Calu3 (cell line): ENCODE data around the gene DOCK9. TPM values are rescaled to one million over a fixed set of nuclear protein-coding genes. Genes with fewer than 3 reads are reported as not detected.
A peak's percentile ranks its signal among the peaks of the same experiment; 100 is the strongest.

ENCODE experiments used
- BruUV-seq: library from RNA; stranded (reverse); fragments of 400-500 nt; replicated peaks from 2 replicates; lab custom pipeline; 2021; lab: Mats Ljungman, UMichigan
- CTCF ChIA-PET: fragments of 300-600 bp; sonication (Branson Sonifier 250); formaldehyde crosslinking; loops from one replicate; lab custom pipeline; 2022; ENCODE audit warnings: antibody characterized with exemption; lab: Charles Lee
- DNase-seq: peaks from one replicate; pipeline ENCODE4 v3.0.0; 2022
- H3K27ac Mint-ChIP-seq: one replicate; pipeline ENCODE4 v1.8.0; 2022; ENCODE audit warnings: mixed read lengths; ENCODE audit not compliant: unreplicated experiment
- H3K27me3 Mint-ChIP-seq: one replicate; pipeline ENCODE4 v1.8.0; 2022; ENCODE audit warnings: mixed read lengths; ENCODE audit not compliant: unreplicated experiment
- H3K36me3 Mint-ChIP-seq: one replicate; pipeline ENCODE4 v1.8.0; 2022; ENCODE audit warnings: mild to moderate bottlenecking, moderate library complexity, mixed read lengths; ENCODE audit not compliant: insufficient read depth, unreplicated experiment
- H3K4me1 Mint-ChIP-seq: one replicate; pipeline ENCODE4 v1.8.0; 2022; ENCODE audit warnings: mild to moderate bottlenecking, low read depth, mixed read lengths; ENCODE audit not compliant: unreplicated experiment
- H3K4me3 Mint-ChIP-seq: one replicate; pipeline ENCODE4 v1.8.0; 2022; ENCODE audit warnings: mild to moderate bottlenecking, low read depth, moderate library complexity, mixed read lengths; ENCODE audit not compliant: unreplicated experiment
- H3K9me3 Mint-ChIP-seq: one replicate; pipeline ENCODE4 v1.8.0; 2022; ENCODE audit warnings: low read depth, mixed read lengths; ENCODE audit not compliant: unreplicated experiment
- intact Hi-C: fragments of 100-400 bp; cut with micrococcal nuclease; formaldehyde crosslinking; loops from one replicate; pipeline ENCODE4 v1.10.0; 2022; ENCODE audit not compliant: unreplicated experiment
- total RNA-seq: library from RNA; stranded (reverse); gene quantifications from 2 replicates; pipeline ENCODE4 v1.2.3, GENCODE V29; 2022
- TF ChIP-seq, protein P1 (sequence below): fragments of 200-600 bp; IDR thresholded peaks from one replicate; pipeline ENCODE4 v1.8.0; 2022; ENCODE audit warnings: antibody characterized with exemption; ENCODE audit not compliant: unreplicated experiment

Gene DOCK9
- total RNA-seq, 1 experiment from 2014 or later = 26.2 TPM

DNA sequence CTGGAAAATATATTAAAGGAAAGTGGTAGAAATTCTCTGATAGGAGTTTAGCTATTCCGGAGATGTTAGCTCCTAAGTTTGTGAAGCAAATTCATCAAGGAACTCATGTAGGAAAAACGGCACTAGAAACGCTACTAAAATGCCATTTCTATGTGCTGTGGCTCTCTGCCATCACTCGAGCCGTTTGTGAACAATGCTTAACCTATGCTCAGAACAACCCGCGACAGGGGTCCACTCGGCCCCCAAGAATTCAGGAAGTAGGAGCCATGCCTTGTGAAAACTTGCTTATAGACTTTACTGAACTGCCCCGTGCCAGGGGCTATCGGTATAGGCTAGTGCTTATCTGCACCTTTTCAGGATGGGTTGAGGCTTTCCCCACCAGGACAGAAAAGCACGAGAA, 211.2 kb downstream of the DOCK9 start:
- Mint-ChIP-seq H3K4me1 (no peaks in the 10 kb centered on the region), H3K36me3 (no peaks in the 10 kb centered on the region), H3K27ac (no peak overlapping the region), H3K9me3 (no peaks in the 10 kb centered on the region), H3K4me3 (no peak overlapping the region), H3K27me3 (no peaks in the 10 kb centered on the region)
- intact Hi-C loops = no loop called here
- TF ChIP-seq, protein P1, sequence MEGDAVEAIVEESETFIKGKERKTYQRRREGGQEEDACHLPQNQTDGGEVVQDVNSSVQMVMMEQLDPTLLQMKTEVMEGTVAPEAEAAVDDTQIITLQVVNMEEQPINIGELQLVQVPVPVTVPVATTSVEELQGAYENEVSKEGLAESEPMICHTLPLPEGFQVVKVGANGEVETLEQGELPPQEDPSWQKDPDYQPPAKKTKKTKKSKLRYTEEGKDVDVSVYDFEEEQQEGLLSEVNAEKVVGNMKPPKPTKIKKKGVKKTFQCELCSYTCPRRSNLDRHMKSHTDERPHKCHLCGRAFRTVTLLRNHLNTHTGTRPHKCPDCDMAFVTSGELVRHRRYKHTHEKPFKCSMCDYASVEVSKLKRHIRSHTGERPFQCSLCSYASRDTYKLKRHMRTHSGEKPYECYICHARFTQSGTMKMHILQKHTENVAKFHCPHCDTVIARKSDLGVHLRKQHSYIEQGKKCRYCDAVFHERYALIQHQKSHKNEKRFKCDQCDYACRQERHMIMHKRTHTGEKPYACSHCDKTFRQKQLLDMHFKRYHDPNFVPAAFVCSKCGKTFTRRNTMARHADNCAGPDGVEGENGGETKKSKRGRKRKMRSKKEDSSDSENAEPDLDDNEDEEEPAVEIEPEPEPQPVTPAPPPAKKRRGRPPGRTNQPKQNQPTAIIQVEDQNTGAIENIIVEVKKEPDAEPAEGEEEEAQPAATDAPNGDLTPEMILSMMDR = no peak
- no TSS peak for BruUV-seq
- no peak for DNase-seq
- CTCF ChIA-PET = no interaction called here

DNA sequence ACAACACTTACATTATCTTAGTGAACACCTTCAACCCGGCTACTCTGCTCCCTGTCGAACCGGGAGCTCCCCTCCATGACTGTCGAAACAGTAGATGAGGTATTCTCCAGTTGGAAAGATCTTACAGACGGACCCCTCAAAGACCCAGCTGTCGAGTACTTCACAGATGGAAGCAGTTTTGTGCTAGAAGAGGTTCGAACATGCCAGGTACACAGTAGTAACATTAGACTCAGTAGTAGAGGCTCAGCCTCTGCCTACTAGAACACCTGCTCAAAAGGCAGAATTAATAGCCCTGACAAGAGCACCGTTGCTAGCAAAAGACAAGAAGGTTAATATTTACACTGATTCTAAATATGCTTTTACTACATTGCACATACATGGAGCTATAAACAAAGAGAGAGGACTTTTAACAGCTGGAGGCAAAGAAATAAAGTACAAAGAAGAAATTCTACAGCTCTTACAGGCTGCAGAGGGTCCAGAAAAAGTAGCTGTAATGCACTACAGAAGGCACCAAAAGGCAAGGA, 211.8 kb downstream of the DOCK9 start:
- Mint-ChIP-seq H3K4me1 (peaks cover 6% of the 10 kb centered on the region), H3K4me3 (no peak overlapping the region), H3K27me3 (no peaks in the 10 kb centered on the region), H3K36me3 (no peaks in the 10 kb centered on the region), H3K9me3 (no peaks in the 10 kb centered on the region), H3K27ac (no peak overlapping the region)
- CTCF ChIA-PET = no interaction called here
- DNase-seq = no peak
- TF ChIP-seq, protein P1 = no peak
- intact Hi-C loops = no loop called here
- BruUV-seq = no TSS peak

DNA sequence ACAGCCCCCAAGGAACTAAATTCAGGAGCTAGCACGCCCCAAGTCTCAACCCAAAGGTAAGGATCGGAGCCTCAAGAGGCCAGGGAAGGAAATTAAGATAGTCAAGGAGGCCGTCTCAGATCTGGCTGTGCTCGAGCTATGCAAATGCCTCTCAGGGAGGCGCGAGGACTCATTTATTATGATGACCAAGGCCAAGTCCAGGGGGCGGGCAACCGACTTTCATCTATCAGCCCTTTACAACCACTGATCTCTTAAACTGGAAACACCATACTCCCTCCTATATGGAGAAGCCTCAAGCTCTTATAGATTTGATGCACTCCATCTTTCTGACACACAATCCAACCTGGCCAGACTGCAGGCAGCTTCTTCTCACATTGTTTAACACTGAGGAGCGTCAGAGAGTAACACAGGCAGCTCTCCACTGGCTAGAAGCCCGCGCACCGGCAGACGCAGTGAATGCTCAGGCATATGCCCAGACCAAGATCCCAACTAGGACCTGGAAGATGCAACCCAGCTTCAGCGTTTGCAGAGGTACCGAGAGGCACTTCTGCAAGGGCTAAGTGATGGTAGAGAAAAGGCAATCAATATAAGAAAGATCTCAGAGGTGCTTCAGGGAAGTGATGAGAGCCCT, 215.8 kb downstream of the DOCK9 start:
- H3K36me3 Mint-ChIP-seq = no peaks in the 10 kb centered on the region
- H3K27me3 Mint-ChIP-seq = no peaks in the 10 kb centered on the region
- CTCF ChIA-PET = interaction anchor here (0.6 kb wide), 1 partner anchor 18 kb away, joined by 3 read pairs; no protein-coding TSS in a partner anchor
- no peak overlapping the region for H3K4me3 Mint-ChIP-seq
- H3K9me3 Mint-ChIP-seq = peaks cover 5% of the 10 kb centered on the region
- peaks cover 9% of the 10 kb centered on the region for H3K4me1 Mint-ChIP-seq
- no peak overlapping the region for H3K27ac Mint-ChIP-seq
- no peak for DNase-seq
- no TSS peak for BruUV-seq
- TF ChIP-seq, protein P1 = no peak
- intact Hi-C loops = no loop called here

DNA sequence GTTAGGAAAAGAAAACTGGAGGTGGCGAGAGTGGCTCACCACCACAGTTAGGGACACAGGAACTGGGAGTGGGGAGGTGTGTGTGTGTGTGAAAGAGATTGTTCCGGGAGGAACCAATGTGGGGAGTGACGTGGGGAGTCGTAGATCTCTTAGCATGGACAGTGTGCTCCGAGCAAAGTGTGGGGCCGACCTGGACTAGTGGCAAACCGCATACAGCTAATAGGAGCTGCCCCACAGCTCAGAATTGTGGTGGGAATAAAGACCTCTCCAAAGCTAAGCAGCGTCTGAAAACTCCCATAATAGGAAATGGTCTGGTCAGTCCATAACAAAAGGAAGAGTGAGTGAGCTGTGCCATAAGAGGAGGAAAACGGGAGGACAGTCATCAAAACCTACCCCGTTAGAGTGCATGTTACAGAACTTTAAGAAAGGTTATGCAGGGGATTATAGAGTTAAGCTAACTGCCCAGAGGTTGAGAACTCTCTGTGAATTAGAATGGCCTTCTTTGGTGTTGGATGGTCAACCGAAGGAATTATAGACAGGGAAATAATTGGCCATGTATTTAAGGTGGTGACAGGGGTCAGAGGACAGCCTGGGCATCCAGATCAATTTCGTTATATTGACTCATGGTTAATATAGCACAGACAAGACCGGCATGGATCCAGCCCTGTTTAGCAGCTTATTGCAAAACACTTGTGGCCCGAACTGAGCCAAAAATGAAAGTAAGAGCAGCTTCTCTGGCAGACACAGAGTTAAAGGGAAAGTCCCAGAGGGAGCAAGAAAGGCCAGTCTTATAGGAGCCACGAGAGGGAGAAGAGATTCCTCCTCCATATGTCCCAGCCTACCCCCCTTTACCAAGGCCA, 216.5 kb downstream of the DOCK9 start:
- BruUV-seq = no TSS peak
- Mint-ChIP-seq H3K27ac (no peak overlapping the region), H3K4me1 (peaks cover 9% of the 10 kb centered on the region), H3K36me3 (no peaks in the 10 kb centered on the region), H3K4me3 (peak overlapping the region; percentile 7), H3K27me3 (no peaks in the 10 kb centered on the region), H3K9me3 (peaks cover 5% of the 10 kb centered on the region)
- TF ChIP-seq, protein P1 = no peak
- DNase-seq = no peak
- intact Hi-C loops = no loop called here
- CTCF ChIA-PET = interaction anchor here (0.6 kb wide), 1 partner anchor 17 kb away, joined by 3 read pairs; no protein-coding TSS in a partner anchor
